Ovary (tissue), 3 donors: ENCODE measurements around the gene TEX19.

Experiments used
- CTCF ChIP-seq, 3 donors: fragments of 450-650 bp in 2 of 3; fragments of 200-600 bp in 1 of 3; IDR thresholded peaks; one replicate each; pipeline versions ENCODE4 v1.5.1 to v1.8.0; 2016 to 2022; ENCODE audit warnings: antibody characterized with exemption in 3 of 3, mild to moderate bottlenecking in 1 of 3
- POLR2A ChIP-seq: fragments of 450-650 bp; IDR thresholded peaks from one replicate; pipeline ENCODE4 v1.6.1; 2017; ENCODE audit warnings: antibody characterized with exemption, mild to moderate bottlenecking, moderate library complexity
- donor health status: DM: no; HTN: no; CAD: no.

- TF ChIP-seq POLR2A = no peak
- TF ChIP-seq CTCF (IDR thresholded peaks at IDR 0.05) = no peak
Measured at GRCh38 chr17:82389379-82389778, 30.3 kb downstream of the TEX19 start.
